GM21619 (cell line): ENCODE measurements around the gene PRLR.

Experiments
- ATAC-seq: cut with Tn5 transposase; IDR thresholded peaks from one replicate; pipeline ENCODE4 v1.9.1; 2021; ENCODE audit not compliant: unreplicated experiment

Gene PRLR

DNA sequence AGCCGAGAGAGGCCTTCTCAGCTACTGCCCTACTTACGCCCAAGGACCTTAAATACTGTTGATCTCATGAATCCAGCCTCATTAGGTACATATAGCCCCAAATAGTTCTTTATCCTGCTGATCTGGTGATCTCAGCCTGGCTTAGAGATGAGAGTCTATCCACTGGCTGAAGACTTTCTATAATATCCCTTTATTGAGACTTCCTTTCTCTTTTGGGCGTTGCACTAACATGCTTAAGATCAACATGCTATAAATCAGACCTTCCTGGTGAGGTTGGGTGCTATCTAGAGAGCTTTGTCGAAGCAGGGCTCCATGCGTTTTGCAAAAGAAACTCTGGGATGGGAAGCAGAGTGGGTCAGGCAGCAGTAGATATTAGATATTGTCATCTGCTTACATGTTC lies 138.6 kb downstream of the PRLR start:
- ATAC-seq: no peak

DNA sequence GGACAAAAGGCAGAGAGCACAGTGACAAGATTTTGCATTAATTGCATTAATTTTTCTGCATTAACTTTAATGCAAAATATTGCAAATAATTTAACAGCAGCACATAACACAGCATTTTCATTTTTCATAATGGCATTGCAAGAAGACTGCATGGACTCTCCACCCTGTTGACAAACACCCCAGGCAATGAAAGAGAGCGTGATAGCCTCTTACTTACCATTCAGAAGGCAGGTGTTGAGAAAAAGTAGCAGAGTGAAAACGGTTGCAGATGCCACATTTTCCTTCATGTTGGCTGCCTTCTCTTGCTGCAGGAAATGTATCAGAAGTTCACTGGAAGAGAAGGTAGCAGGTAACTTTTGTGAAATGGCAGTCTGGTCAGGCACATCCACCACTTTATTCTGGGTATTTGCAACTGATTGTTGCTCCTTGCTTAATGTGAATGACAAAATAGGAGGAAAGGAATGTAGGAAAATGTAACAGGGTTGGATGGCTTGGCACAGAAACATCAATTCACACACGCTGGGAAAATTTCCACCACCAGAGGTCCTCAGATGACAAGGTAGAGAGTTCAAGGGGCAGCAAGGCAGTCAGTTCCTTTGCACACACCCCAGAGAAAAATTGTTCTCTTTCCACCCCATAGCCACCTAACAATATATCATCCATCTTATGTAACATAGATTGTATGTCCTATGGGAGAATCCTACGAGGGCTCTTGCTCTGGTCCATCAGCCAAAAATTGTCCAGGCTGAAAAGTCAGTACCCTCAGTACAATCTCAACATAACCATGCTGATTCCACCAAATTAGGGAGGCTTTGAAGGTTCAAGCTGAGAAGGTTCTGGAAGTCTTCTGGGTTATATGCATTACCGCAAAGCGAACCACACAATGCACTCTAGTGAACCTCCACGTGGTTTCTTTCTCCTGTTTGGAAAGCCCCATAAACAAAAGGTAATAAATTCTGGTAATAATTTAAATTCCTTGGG lies 140.7 kb downstream of the PRLR start:
- ATAC-seq: no peak

DNA sequence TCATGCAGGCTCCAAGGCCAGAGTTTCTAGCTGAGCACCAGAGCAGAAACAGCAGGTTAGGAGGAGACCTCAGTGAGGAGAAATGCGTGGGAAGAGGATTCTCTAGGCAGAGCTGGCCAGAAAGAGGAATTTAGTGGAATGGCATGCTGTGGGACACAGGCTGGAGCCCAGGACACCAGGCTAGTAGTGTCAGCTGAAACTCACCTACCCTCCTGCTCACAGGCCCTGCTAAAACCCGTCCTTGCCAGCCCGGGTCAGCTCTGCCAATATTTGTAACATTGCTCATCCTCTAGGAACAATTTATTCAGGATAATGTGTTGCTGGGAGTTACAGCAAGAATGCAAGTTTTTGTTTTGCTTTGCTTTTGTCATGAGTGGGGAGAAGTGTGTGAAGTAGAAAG lies 142.3 kb downstream of the PRLR start:
- ATAC-seq: no peak

DNA sequence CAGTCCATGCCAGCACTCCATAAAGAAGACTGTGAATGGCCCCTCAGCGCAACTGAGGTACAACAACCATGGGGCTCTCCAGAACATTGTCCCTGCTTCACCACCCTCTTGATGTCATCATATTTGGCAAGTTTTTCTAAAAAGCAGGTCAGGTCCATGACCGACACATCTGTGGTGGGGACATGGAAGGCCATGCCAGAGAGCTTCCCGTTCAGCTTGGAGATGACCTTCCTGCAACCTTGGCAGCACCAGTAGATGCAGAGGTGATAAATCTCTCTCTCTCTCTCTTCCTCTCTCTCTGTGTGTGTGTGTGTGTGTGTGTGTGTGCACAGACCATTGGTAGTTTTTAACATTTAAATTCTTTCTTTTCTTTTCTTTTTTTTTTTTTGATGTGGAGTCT lies 147.1 kb downstream of the PRLR start:
- no peak for ATAC-seq

DNA sequence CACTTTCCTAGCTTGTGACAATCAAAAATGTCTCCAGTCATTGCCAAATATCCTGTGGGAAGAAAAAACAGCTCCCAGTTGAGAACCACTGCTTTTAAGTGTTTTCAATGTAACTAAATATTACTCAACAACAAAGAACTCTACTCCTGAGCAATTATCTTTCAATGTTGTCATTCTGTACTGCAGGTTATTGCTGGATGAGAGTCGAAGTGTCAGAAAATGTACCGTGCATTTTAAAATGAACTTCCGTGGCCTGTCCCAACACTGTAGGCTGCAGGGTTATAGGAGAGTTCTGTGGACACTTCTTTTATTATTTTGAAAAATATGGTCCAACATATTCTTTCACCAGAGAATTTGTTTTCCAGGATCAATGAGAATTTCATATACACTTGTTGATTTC lies 147.8 kb downstream of the PRLR start:
- no peak for ATAC-seq

DNA sequence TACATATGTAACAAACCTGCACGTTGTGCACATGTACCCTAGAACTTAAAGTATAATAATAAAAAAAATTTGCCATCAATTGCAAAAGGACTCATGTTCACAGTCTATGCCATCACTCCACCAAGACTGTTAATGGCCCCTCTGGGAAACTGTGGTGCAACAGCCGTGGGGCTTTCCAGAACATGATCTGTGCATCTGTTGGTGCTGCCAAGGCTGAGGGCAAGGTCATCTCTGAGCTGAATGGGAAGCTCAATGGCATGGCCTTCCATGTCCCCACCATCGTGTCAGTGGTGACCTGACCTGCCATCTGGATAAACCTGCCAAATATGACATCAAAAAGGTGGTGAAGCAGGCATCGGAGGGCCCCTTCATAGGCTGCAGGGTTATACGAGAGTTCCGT lies 149.2 kb downstream of the PRLR start:
- ATAC-seq: no peak

DNA sequence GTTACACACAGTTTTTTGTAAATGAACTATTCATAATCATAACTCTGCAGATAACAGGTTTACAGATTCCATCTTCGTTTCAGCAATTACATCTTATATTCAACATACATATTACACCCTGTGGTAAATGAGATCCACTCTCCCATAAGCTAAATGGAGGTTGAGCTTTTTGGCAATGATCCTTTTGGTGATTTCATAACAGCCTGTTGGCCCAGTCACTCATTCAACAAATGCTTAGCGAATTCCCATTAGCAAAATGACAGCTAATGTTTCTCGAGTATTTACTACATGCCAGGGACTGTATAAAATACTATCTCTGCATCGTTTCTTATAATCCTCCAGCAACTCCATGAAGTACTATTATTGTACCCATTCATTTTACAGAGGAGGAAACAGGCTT lies 157.1 kb downstream of the PRLR start:
- no peak for ATAC-seq

DNA sequence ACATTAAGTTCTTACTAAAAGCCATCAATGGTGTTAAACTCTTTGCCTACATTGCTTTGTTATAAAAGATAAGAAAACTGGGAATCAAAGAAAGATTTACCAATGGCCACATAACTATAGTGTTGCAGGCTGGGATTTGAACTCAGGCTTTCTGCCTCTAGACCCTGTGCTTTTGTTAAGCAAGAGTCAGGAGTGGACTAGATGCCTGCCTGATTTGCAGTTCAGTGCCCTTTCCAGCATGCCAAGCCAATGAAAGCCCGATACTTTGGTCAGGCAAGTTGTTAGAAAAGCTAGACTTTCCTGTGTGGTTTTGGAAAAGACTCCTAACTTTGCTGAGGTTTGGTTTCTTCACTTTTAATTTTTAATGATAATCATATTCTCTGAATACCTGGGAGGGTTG lies 161.1 kb downstream of the PRLR start:
- ATAC-seq: no peak

DNA sequence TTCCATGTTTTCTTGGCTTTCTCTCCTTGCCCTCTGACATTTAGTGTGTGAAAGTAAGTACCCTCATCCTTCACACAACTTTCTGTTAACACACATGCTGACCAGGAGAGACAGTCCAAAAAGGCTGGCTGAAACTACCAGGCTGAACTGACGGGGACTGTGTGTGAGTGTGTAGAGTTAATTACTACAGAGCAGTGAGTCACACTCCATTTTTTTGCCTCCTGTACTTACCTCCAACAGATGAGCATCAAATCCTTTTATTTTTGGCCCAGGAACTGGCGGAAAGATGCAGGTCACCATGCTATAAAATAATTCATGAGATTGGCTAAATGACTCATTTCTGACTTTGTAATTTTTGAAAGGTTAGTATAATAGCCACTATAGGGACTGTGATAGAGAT lies 162.3 kb downstream of the PRLR start:
- no peak for ATAC-seq

DNA sequence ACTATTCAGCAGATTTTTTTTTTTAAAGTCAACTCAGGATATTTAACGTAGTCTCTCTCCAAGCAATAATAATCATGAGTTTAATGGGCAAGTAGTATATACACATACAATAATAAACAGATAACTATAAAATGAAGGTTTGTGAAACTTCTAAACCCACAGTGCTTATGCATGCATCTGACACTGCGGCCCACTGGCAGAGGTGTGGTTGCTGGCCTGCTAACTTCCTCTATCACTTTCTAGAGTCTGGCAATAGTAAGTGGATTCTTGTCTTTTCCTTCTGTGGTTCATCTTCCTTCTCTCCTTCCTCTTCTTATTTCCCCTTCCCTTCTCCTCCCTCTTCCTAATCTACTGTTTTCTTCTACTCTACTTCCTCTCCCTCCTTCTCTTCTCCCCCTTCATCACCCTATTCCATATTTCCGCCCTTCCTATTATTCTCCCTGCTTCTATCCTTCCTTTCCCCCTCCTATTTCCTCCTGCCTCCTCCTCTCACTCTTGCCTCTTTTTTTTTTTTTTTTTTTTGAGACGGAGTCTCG lies 164.0 kb downstream of the PRLR start:
- ATAC-seq: peak; percentile 83

DNA sequence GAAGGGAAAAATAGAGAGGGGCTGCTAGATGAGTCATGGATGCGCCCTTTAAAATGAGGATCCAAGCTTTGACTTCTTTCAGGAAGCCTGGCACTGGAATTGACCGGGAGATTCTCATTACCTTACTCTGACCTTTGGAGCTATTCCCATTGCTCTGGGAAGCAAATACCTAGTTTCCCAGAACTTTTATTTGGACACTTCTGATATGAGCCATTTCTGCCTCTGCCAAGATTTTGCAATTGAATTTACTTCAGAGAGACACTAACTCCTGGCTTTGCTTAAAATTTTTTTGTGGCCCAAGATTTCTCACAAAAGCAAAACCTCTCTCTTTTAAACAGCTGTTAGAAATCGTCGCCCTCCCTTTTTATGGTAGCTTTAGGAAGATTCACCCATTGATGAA lies 166.9 kb downstream of the PRLR start:
- no peak for ATAC-seq

DNA sequence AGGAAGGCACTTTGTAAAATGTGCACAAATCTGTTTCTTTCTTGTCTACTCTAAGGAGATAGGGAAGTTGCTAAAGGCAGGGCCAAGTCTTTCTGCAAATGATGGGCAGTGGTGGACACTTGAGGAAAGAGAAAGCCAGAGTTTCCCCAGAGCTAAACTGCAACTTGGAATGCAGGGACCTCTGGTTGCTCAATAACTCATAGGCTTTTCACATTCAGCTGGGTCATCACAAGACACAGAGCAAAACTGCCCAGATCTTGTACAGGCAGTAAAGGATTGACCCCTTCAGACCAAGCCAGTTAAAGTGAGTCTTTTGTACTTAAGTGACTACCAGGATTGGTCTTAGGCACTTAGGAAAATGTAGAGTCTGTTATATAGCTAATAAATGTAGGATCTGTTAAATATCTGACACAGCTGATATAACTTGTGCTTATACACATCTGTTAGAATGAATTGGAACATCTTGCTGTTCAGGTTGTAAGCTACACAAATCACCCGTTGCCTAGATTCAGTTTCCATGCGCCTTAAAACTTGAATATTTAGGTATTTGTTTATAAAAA lies 169.0 kb downstream of the PRLR start:
- ATAC-seq: no peak

DNA sequence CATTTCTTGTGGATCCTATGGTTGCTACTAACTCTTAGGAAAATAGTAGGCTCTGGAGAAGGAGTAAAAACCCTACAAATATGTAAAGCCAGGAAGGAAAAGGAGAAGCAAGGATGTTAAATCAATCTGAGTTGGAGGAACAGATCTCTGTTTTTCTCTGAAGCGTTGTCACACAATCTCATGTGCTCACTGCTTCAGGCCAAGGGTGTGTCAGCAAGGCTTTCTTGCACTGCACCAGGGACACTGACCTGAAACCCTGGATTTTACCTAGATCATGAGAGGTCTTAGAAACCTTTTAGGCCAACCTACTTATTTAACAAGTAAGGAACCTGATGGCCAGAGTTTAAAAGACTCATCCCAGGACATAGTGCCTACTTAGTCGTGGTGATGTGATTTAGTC lies 170.1 kb downstream of the PRLR start:
- no peak for ATAC-seq

DNA sequence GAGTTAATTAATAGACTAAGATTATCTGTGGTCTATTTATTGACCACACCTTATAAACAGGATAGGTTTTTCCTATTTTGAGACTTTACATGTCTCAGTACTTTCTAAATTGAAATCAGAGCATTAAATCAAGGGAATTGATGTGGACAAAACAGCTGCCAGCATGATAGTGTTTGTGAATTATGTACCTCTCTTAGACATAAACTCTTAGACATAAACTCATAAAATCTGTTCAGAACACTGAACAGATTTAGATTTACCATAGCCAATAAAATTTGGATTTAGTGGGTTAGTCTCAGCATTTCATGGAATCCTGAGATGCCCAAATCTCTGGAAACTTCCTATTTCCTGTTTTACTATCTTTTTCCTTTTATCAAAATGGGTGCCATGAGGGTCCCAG lies 171.0 kb downstream of the PRLR start:
- no peak for ATAC-seq

DNA sequence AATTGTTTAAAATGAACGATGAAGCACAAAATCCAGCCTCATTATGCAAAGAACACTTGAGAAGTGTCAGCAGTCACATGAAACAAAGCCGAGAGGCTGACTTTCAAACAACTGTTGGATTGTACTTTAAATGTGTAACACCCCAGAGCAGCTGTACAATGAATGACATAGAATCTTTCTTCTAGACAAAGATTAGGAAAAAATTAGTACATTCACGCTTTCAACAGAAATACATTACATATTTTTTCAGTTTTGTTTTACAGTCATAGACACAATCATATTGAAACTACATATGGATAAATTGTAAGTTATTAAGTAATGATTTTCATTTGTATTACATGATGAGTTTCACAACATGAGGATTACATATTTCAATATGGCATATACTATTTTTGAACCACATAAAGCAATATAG lies 171.9 kb downstream of the PRLR start:
- peak; percentile 89 for ATAC-seq

DNA sequence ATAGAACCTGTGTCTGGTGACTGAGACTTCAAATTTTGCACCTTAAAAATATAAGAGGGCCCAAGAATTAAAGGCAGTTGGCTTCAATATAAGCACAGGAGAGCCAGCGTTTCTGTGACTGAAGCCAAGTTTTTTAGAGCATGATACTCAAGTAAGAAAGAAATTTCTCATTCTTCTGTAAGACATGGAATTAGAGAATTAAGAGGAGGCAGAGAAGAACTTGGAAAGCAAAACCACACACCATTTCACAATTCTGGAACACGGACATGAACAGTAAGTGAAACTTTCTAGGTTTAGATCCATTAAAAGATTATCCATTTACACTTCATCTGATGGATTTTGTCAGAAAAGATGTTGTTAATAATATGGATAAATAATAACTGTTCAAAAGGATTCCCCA lies 173.6 kb downstream of the PRLR start:
- no peak for ATAC-seq

DNA sequence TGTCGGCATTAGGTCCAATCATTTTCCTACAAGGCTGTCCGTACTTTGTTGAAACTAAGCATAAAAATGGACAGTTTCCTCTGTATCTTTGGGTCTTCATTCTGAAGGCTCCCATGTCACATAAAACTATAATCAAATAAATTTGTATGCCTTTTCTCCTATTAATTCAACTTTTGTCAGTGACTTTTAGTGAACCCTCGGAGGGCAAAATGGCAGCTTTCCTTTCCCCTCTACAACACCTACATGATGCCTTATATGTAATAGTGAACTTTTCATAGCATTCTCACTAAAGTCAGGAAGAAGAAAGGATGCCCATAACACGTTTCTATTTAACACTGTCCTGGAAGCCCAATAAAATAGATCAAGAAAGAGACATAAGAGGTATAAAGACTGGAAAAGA lies 177.4 kb downstream of the PRLR start:
- no peak for ATAC-seq

DNA sequence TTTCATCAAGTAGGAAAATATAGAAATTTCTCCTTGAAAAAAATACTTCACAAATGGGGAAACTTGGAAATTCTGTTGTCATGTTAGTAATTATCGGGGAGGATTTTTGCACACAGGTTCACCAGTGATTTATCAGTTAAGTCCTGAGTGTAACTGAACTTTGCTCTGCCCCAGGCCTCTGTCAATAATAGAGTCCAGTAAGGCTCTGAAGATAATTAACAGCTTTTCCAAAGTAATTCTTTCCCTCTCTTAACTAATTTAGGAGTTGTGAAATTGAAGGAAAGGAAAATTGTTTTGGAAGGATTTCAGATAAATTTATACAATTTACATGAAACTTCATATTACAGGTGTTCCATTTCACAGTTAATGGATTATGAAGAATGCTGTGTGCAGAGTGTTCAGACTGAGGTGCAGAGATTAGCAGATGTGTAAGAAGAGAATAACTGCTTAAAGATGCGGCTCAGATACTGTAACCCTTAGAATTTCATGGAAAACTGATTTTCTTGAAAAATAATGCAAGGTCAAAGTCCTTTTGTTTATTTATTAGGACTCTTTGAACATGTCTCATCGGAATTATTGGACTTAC lies 179.7 kb downstream of the PRLR start:
- no peak for ATAC-seq

DNA sequence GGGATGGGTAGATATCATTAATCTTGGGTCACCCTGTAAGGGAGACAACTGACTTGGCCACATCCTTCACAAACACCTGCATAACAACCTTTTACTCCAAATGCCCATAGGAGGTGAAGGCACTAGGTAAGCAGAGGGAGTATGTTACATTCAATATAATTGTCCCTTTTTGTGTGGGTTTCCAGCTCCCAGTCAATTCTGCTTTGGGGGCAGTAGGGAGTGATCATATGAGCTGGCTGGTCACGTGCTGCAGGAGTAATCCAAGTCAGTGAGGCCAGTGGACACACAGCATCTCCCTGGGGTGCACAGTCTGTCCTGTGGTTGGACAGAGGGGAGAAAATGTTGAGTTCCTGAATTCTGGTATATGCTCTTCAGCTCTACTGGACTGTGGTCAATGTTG lies 181.4 kb downstream of the PRLR start:
- no peak for ATAC-seq

DNA sequence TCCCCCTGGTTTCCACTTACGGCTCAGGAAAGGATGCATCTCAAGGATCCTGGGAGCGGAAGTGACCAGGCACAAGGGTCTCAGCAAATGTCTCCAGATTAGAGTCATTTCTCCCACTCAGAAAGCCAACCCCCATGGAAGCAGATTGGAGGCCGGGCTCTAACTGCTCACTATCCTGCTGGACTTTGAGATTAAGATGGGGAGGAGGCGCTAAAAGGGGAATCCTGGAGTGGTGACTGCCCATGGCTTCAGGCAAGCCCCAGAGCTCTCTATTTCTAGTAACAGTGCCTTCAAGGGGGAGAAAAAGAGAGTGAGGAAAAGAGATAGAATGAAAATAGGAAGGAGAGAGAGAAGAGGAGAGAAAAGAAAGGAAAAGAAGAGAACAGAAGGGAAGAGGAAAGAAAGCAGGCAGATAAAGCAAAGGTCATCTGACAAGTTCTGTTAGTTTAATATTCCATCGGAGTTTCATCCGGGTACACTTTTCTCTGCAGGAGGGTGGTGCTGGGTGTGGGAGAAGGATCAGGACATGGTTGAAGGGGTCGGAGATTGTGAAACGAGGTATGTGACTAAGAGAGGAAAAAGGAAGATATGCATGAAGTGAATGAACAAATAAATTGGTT lies 182.4 kb downstream of the PRLR start, which contains the start of gene AGXT2:
Gene AGXT2, minus strand, starts transcription at position 165 of the 620 bp plus-strand sequence. Its CDS starts 57 bp downstream, at position 108.
- no peak for ATAC-seq

DNA sequence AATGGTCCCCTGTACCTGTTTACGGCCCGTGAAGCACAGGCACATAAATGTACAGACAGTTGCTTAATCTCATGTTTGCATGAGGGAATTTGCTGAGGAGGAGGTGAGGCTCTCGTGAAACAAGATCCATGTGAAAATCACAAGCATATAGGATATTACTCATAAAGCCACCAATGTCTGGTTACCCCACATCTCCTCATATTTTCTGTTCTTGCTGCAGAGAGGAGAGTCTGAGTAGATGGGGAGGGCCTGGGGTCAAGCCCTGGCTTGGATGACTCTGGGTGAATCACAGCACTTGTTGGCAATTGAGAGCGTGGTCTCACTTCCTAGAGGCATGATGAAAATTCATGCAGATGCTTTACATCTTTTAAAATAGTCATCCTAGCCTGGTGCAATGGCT lies 183.5 kb downstream of the PRLR start:
- ATAC-seq: no peak
